Dermis lymphatic vessel endothelial cell (primary cell): ENCODE data around the gene ZNF723. TPM values are rescaled to one million over a fixed set of nuclear protein-coding genes. Genes with fewer than 3 reads are reported as not detected.

Experiments used
- total RNA-seq: library from RNA; depleted of rRNA; stranded (reverse); fragments of >200 nt; gene quantifications from 2 replicates; pipeline ENCODE4 v1.2.1, GENCODE V29; 2014

ZNF723 gene
- not detected in 2 replicates for total RNA-seq

GRCh38 chr19:22832031-22832762, at the start of gene ZNF723:
Gene ZNF723 (plus strand): TSS chr19:22832291. CDS start chr19:22832380, 89 bp downstream.

GRCh38 chr19:22783651-22784410, 48.3 kb upstream of the ZNF723 start, which contains the start of gene ZNF99:
Gene ZNF99 (minus strand): TSS chr19:22784151. CDS start chr19:22784016, 135 bp downstream.

Other genes starting within 250 kb of the ZNF723 start
- gene ZNF492, start 198.0 kb upstream of the ZNF723 start, total RNA-seq: under 0.01 and 0.34 TPM in 2 replicates
- gene ZNF99, start 48.1 kb upstream of the ZNF723 start, total RNA-seq: not detected in 2 replicates
- under 0.01 TPM in 1 of 2 replicates, not detected in the other for gene ZNF728, start 170.9 kb downstream of the ZNF723 start, total RNA-seq